ENCODE results near the gene SKOR2. TPM values are rescaled to one million over a fixed set of nuclear protein-coding genes. Genes with fewer than 3 reads are reported as not detected.
A peak's percentile ranks its signal among the peaks of the same experiment; 100 is the strongest.
"Not testable (repeated sequence)": the region's sequence is repeated elsewhere in the genome, so short reads cannot be mapped to it uniquely, and the experiment has no call there.

The SKOR2 gene
- total RNA-seq, 1 donor from 2014 or later = 0.48 TPM

GRCh38 chr18:47191961-47192360 is 59.5 kb downstream of the SKOR2 start:
- no peak for DNase-seq (ENCODE audit: low spot score)

GRCh38 chr18:47187721-47188120 is 63.7 kb downstream of the SKOR2 start:
- DNase-seq (ENCODE audit: low spot score) = no peak

- DNase-seq (ENCODE audit: low spot score) = no peak
Measured at GRCh38 chr18:47184419-47185050, 66.9 kb downstream of the SKOR2 start.

GRCh38 chr18:47182156-47182555 is 69.3 kb downstream of the SKOR2 start:
- DNase-seq (ENCODE audit: low spot score) = not testable (repeated sequence)

GRCh38 chr18:47180765-47181164 is 70.7 kb downstream of the SKOR2 start:
- DNase-seq (ENCODE audit: low spot score) = no peak

- DNase-seq (ENCODE audit: low spot score) = no peak
Measured at GRCh38 chr18:47179520-47179919, 71.9 kb downstream of the SKOR2 start.

GRCh38 chr18:47175898-47176575 is 75.4 kb downstream of the SKOR2 start, which contains the start of gene IER3IP1:
Gene IER3IP1 (minus strand): TSS chr18:47176364. CDS start chr18:47176277, 87 bp downstream.
- peak; percentile 93 for DNase-seq (ENCODE audit: low spot score)

GRCh38 chr18:47175283-47175897 is 76.1 kb downstream of the SKOR2 start:
- peak; percentile 27 for DNase-seq (ENCODE audit: low spot score)

GRCh38 chr18:47174545-47175116 is 76.8 kb downstream of the SKOR2 start:
- DNase-seq (ENCODE audit: low spot score) = no peak

GRCh38 chr18:47172476-47172875 is 79.0 kb downstream of the SKOR2 start:
- DNase-seq (ENCODE audit: low spot score) = no peak

- no peak for DNase-seq (ENCODE audit: low spot score)
Measured at GRCh38 chr18:47168913-47169312, 82.5 kb downstream of the SKOR2 start.

GRCh38 chr18:47168509-47168908 is 83.0 kb downstream of the SKOR2 start:
- no peak for DNase-seq (ENCODE audit: low spot score)

- no peak for DNase-seq (ENCODE audit: low spot score)
Measured at GRCh38 chr18:47166294-47166693, 85.2 kb downstream of the SKOR2 start.

- DNase-seq (ENCODE audit: low spot score) = no peak
Measured at GRCh38 chr18:47163241-47163640, 88.2 kb downstream of the SKOR2 start.

GRCh38 chr18:47160256-47160655 is 91.2 kb downstream of the SKOR2 start:
- DNase-seq (ENCODE audit: low spot score) = no peak

- not testable (repeated sequence) for DNase-seq (ENCODE audit: low spot score)
Measured at GRCh38 chr18:47158404-47158803, 93.1 kb downstream of the SKOR2 start.

Other genes starting within 250 kb of the SKOR2 start
- gene ELOA2, start 216.0 kb downstream of the SKOR2 start, total RNA-seq (ENCODE audit: insufficient read depth, low replicate concordance) = 1.9 TPM
- gene HDHD2, start 101.2 kb downstream of the SKOR2 start, total RNA-seq (ENCODE audit: insufficient read depth, low replicate concordance) = 10.4 TPM
- 17.3 TPM for gene IER3IP1, start 75.3 kb downstream of the SKOR2 start, total RNA-seq (ENCODE audit: insufficient read depth, low replicate concordance)